ENCODE measurements around the gene CCDC28A.
A peak's percentile ranks its signal among the peaks of the same experiment; 100 is the strongest.
"Not testable (repeated sequence)": the region's sequence is repeated elsewhere in the genome, so short reads cannot be mapped to it uniquely, and the experiment has no call there.

The CCDC28A gene

GRCh38 chr6:138773177-138774091, at the start of gene CCDC28A:
CCDC28A (plus strand) TSS chr6:138773769; CDS start chr6:138776121, 2,352 bp downstream.
- peak; percentile 93 to 94 for DNase-seq

GRCh38 chr6:138724015-138724414, 49.6 kb upstream of the CCDC28A start:
- no peak for DNase-seq

- DNase-seq: no peak
Observed at GRCh38 chr6:138726066-138726756, 47.4 kb upstream of the CCDC28A start.

GRCh38 chr6:138726757-138727097, 46.8 kb upstream of the CCDC28A start:
- no peak for DNase-seq

GRCh38 chr6:138727182-138727581, 46.4 kb upstream of the CCDC28A start:
- no peak for DNase-seq

GRCh38 chr6:138728662-138729061, 44.9 kb upstream of the CCDC28A start:
- no peak for DNase-seq

- DNase-seq: not testable (repeated sequence)
Observed at GRCh38 chr6:138730037-138730436, 43.5 kb upstream of the CCDC28A start.

- no peak for DNase-seq
Observed at GRCh38 chr6:138734585-138734984, 39.0 kb upstream of the CCDC28A start.

- no peak for DNase-seq
Observed at GRCh38 chr6:138736640-138737039, 36.9 kb upstream of the CCDC28A start.

- DNase-seq: no peak
Observed at GRCh38 chr6:138752017-138752416, 21.6 kb upstream of the CCDC28A start.

- no peak for DNase-seq
Observed at GRCh38 chr6:138757136-138757535, 16.4 kb upstream of the CCDC28A start.

- DNase-seq: no peak
Observed at GRCh38 chr6:138765896-138766655, 7.5 kb upstream of the CCDC28A start.

GRCh38 chr6:138769102-138769676, 4.4 kb upstream of the CCDC28A start:
- no peak for DNase-seq

- DNase-seq: no peak
Observed at GRCh38 chr6:138772596-138773176, 883 bp upstream of the CCDC28A start.

GRCh38 chr6:138774370-138774769, 801 bp downstream of the CCDC28A start:
- DNase-seq: no peak

GRCh38 chr6:138776659-138777058, 3.1 kb downstream of the CCDC28A start:
- DNase-seq: no peak

- DNase-seq: no peak
Observed at GRCh38 chr6:138778331-138778730, 4.8 kb downstream of the CCDC28A start.

- DNase-seq: no peak
Observed at GRCh38 chr6:138782243-138782642, 8.7 kb downstream of the CCDC28A start.

- DNase-seq: no peak
Observed at GRCh38 chr6:138785079-138785478, 11.5 kb downstream of the CCDC28A start.

- no peak for DNase-seq
Observed at GRCh38 chr6:138785980-138786379, 12.4 kb downstream of the CCDC28A start.

GRCh38 chr6:138787138-138787537, 13.6 kb downstream of the CCDC28A start:
- no peak for DNase-seq

- no peak for DNase-seq
Observed at GRCh38 chr6:138795809-138796603, 22.4 kb downstream of the CCDC28A start, which contains the start of gene ECT2L. ECT2L (plus strand) TSS chr6:138796087; CDS start chr6:138813275, 17,188 bp downstream.
